Endothelial cell (in vitro differentiated cells): ENCODE data around the gene GPC3. TPM values are rescaled to one million over a fixed set of nuclear protein-coding genes. Genes with fewer than 3 reads are reported as not detected.

Experiments
- DNase-seq: peaks from one replicate; pipeline ENCODE4 v3.0.0; 2021; ENCODE audit warnings: low spot score
- H3K27ac Mint-ChIP-seq: one replicate; pipeline ENCODE4 v1.8.0; 2021; ENCODE audit warnings: mixed read lengths, inconsistent platforms; ENCODE audit not compliant: unreplicated experiment
- H3K27me3 Mint-ChIP-seq: one replicate; pipeline ENCODE4 v1.8.0; 2021; ENCODE audit warnings: mild to moderate bottlenecking, moderate library complexity, mixed read lengths, inconsistent platforms; ENCODE audit not compliant: unreplicated experiment
- H3K36me3 Mint-ChIP-seq: one replicate; pipeline ENCODE4 v1.8.0; 2021; ENCODE audit warnings: mild to moderate bottlenecking, low read depth, mixed read lengths, inconsistent platforms; ENCODE audit not compliant: unreplicated experiment
- H3K4me1 Mint-ChIP-seq: one replicate; pipeline ENCODE4 v1.8.0; 2021; ENCODE audit warnings: mild to moderate bottlenecking, mixed read lengths, inconsistent platforms; ENCODE audit not compliant: unreplicated experiment
- H3K4me3 Mint-ChIP-seq: one replicate; pipeline ENCODE4 v1.8.0; 2021; ENCODE audit warnings: mild to moderate bottlenecking, mixed read lengths, inconsistent platforms; ENCODE audit not compliant: unreplicated experiment
- H3K9me3 Mint-ChIP-seq: one replicate; pipeline ENCODE4 v1.8.0; 2021; ENCODE audit warnings: mixed read lengths, inconsistent platforms; ENCODE audit not compliant: unreplicated experiment
- total RNA-seq: library from RNA; stranded (reverse); fragmentation: NEBNext Ultra II Directional; extraction: Animal tissue kit (Norgen Biotek cat#: 25700); gene quantifications from one replicate; pipeline ENCODE4 v1.2.1, GENCODE V29; 2021; ENCODE audit not compliant: unreplicated experiment
- TF ChIP-seq, protein P1 (sequence below): fragments of 200-600 bp; sonication (generic); IDR thresholded peaks from one replicate; pipeline ENCODE4 v1.5.0; 2021; ENCODE audit warnings: antibody characterized with exemption; ENCODE audit not compliant: unreplicated experiment

GPC3 gene
- total RNA-seq, 1 donor from 2014 or later, result 4.7 TPM

DNA sequence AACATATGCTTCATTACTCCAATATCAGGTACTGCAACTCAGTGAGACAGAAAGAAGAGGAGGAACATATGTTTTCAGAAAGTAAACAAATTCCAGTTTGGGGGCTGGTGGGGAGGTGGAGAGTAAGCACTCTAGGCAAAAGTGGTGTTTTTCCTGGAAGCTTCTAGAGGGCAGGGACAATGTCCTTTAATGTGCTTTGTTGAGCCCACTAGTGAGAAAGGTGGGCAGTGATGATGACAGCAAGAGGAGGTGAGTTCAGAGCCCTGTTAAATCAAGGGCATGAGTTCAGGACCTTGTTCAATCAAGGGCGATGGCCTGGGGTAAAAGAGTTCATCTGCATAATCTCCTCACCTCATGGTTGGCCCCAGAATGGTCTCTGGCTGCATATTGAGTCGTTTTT is 38.4 kb downstream of the GPC3 start:
- TF ChIP-seq, protein P1, sequence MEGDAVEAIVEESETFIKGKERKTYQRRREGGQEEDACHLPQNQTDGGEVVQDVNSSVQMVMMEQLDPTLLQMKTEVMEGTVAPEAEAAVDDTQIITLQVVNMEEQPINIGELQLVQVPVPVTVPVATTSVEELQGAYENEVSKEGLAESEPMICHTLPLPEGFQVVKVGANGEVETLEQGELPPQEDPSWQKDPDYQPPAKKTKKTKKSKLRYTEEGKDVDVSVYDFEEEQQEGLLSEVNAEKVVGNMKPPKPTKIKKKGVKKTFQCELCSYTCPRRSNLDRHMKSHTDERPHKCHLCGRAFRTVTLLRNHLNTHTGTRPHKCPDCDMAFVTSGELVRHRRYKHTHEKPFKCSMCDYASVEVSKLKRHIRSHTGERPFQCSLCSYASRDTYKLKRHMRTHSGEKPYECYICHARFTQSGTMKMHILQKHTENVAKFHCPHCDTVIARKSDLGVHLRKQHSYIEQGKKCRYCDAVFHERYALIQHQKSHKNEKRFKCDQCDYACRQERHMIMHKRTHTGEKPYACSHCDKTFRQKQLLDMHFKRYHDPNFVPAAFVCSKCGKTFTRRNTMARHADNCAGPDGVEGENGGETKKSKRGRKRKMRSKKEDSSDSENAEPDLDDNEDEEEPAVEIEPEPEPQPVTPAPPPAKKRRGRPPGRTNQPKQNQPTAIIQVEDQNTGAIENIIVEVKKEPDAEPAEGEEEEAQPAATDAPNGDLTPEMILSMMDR, result no peak
- Mint-ChIP-seq H3K27me3 (no peaks in the 10 kb centered on the region), H3K27ac (no peak overlapping the region), H3K4me1 (no peaks in the 10 kb centered on the region), H3K4me3 (no peak overlapping the region), H3K36me3 (no peaks in the 10 kb centered on the region), H3K9me3 (no peaks in the 10 kb centered on the region)
- no peak for DNase-seq

DNA sequence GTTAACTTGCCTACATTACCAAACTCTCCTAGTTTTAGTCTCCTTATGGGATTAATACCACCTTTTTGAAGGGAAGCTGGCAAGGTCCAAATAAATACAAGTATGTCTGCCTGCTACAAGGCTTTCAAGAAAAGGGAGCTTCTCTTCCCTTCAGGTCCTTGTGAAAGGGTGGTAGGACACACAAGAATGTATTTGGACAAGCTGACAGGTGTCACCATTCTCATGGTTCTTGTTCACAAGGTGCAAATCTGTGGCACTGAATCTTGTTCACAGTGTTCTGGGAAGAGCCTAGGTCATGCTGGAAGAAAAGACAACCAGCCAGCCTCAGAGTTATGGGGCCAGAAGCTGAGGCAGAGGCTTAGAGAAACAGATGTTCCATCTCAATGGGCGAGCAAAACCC is 41.9 kb downstream of the GPC3 start:
- no peak overlapping the region for H3K27ac Mint-ChIP-seq

DNA sequence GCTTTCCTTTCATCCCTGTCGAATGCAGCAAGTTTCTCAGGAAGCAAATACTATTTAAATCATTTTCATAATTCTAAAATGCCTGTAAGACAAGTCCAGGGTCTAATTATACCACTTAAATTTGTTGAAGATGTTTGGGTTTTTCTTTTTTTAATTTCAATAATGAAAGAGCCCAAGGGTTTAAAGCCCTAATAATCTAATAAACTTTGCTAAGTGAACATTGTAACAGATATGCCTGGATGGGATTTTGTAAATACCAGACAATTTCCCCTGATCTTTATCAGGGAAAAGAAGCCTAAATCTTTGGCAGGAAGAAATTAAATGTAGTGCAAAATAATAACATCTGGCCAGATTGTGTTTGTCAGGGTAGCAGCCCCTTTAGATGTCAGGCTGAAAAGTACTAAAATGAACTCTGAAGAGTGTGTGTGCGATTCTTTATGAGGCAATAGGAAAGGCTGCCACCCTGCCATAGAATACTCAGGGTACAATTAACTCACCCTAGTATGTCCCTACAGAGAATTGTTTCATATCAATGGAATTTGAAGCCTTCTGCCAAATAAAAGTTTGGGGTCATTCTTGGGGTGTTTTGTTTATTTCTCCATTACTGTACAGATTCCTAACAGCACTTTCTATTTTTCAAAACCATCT is 45.6 kb downstream of the GPC3 start:
- Mint-ChIP-seq H3K27ac (no peak overlapping the region), H3K4me1 (no peaks in the 10 kb centered on the region), H3K27me3 (no peaks in the 10 kb centered on the region), H3K4me3 (no peak overlapping the region), H3K36me3 (no peaks in the 10 kb centered on the region), H3K9me3 (no peaks in the 10 kb centered on the region)
- DNase-seq, result no peak
- TF ChIP-seq, protein P1, result no peak

More for the DNA sequence above, 41.9 kb downstream of the GPC3 start:
- H3K4me1 Mint-ChIP-seq, result no peaks in the 10 kb centered on the region
- no peaks in the 10 kb centered on the region for H3K9me3 Mint-ChIP-seq
- TF ChIP-seq, protein P1, result no peak
- no peaks in the 10 kb centered on the region for H3K27me3 Mint-ChIP-seq
- DNase-seq, result no peak
- no peak overlapping the region for H3K4me3 Mint-ChIP-seq
- H3K36me3 Mint-ChIP-seq, result no peaks in the 10 kb centered on the region

DNA sequence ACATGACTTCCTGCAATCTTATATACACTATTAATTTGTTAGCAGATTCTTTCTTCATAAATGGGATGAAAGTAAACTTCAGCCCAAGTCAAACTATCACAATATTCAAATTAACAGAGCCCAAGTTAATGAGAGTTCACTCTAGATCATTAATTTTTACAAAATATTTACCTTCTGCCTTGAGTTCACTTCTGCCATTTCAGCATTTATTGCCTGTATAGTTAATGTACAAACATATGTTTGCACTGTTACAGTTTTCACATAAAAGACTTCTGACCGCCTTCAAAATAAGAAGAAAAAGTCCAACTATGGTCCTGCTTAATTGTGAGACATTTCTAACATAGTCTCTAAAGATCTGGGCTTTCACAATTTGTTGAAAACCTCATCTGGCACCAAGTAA is 46.9 kb downstream of the GPC3 start:
- no peak for DNase-seq
- TF ChIP-seq, protein P1, result no peak
- H3K4me1 Mint-ChIP-seq, result no peaks in the 10 kb centered on the region
- no peaks in the 10 kb centered on the region for H3K9me3 Mint-ChIP-seq
- no peaks in the 10 kb centered on the region for H3K27me3 Mint-ChIP-seq
- H3K4me3 Mint-ChIP-seq, result no peak overlapping the region
- no peak overlapping the region for H3K27ac Mint-ChIP-seq
- H3K36me3 Mint-ChIP-seq, result no peaks in the 10 kb centered on the region

DNA sequence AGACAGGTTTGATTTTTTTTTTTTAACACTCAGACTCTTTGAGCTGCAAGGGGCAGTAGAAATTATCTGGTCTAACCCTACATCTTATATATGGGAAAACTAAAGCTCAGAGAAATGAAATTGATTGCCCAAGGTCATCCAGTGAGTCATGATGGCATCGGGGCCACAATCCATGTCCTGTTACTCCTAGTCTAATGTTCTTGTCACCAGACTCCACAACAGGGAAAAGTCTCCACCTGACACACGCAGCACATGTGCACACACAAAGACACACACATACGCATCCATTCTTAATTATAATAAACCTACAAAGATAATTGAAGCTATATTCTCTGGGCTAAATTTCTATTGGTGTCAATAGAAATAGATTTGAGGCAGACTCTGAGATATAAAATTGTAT is 48.4 kb downstream of the GPC3 start:
- Mint-ChIP-seq H3K36me3 (no peaks in the 10 kb centered on the region), H3K27ac (no peak overlapping the region), H3K9me3 (no peaks in the 10 kb centered on the region), H3K4me3 (no peak overlapping the region), H3K4me1 (no peaks in the 10 kb centered on the region), H3K27me3 (no peaks in the 10 kb centered on the region)
- TF ChIP-seq, protein P1, result no peak
- DNase-seq, result no peak
